ENCODE measurements around the gene VPS50. TPM values are rescaled to one million over a fixed set of nuclear protein-coding genes. Genes with fewer than 3 reads are reported as not detected.

The VPS50 gene
- total and polyA plus RNA-seq, 2 donors (not counting 1 experiment from before 2014, with no cell fraction given): 9.4 to 54.1 TPM

GRCh38 chr7:93235541-93235940, 3.4 kb downstream of the VPS50 start:
- CTCF ChIA-PET: interaction anchor here (0.8 to 4.3 kb wide), 5 partner anchors 9 to 645 kb away, joined by 3 to 23 read pairs (median 5); no protein-coding TSS in a partner anchor
- Mint-ChIP-seq H3K9me3 (ENCODE audit: insufficient read depth) (no peaks in the 10 kb centered on the region), H3K4me3 (no peak overlapping the region), H3K27ac (no peak overlapping the region), H3K27me3 (no peaks in the 10 kb centered on the region), H3K4me1 (peaks cover 15% of the 10 kb centered on the region)
- no peak overlapping the region for H3K4me3 ChIP-seq (ENCODE audit: control extremely low read depth in 1 of 5, extremely low read depth in 1 of 5, insufficient read depth in 1 of 5, low read depth in 2 of 5, low read length in 4 of 5)
- DNase-seq (no peak), ATAC-seq (ENCODE audit: low read depth) (no peak)
- TF ChIP-seq EZH2 (IDR thresholded peaks at IDR 0.05; ENCODE audit: borderline replicate concordance, insufficient read depth, low read depth, low read length, poor library complexity, severe bottlenecking): no peak
- H3K36me3 ChIP-seq (replicated peaks in 1 of 2; ENCODE audit: control extremely low read depth in 1 of 2, control insufficient read depth in 1 of 2, extremely low read depth in 1 of 2, insufficient read depth in 2 of 2, low read length in 1 of 2): peaks cover 0 to 6% of the 10 kb centered on the region in 2 experiments
- H3K9ac ChIP-seq (ENCODE audit: low read length): no peak overlapping the region
- no peak overlapping the region for H3K4me2 ChIP-seq (replicated peaks; ENCODE audit: low read depth, low read length, poor library complexity, severe bottlenecking)
- POLR2A ChIA-PET: no interaction called here
- WGBS (ENCODE audit: insufficient coverage): 100% methylated on average over 2 of the region's 2 CpGs
- H3K79me2 ChIP-seq (ENCODE audit: control insufficient read depth, insufficient read depth, low read length): peaks cover 58% of the 10 kb centered on the region
- H3K4me1 ChIP-seq (ENCODE audit: control insufficient read depth in 2 of 2, insufficient read depth in 2 of 2, low read length in 2 of 2): peaks cover 9 to 10% of the 10 kb centered on the region in 2 donors
- H4K20me1 ChIP-seq (ENCODE audit: control insufficient read depth, insufficient read depth, low read length, poor library complexity, severe bottlenecking): peaks cover 21% of the 10 kb centered on the region
- H3K27ac ChIP-seq (ENCODE audit: low read length in 2 of 2): no peak overlapping the region
- intact Hi-C loops (cut with micrococcal nuclease): loop anchor here (10.0 kb wide), 2 partner anchors 611 to 1269 kb away; partner anchors contain the start of gene CASD1
- no peak overlapping the region for H2AFZ ChIP-seq (ENCODE audit: insufficient read depth, low read depth, low read length, poor library complexity, severe bottlenecking)
- H3K27me3 ChIP-seq (replicated peaks in 1 of 4; ENCODE audit: control extremely low read depth in 1 of 4, control insufficient read depth in 3 of 4, insufficient read depth in 4 of 4, low read length in 3 of 4): no peaks in the 10 kb centered on the region
- no peaks in the 10 kb centered on the region for H3K9me3 ChIP-seq (ENCODE audit: control extremely low read depth in 1 of 3, control insufficient read depth in 2 of 3, insufficient read depth in 1 of 3, low read length in 2 of 3)

GRCh38 chr7:93238131-93238530, 6.0 kb downstream of the VPS50 start:
- Mint-ChIP-seq H3K9me3 (ENCODE audit: insufficient read depth) (no peaks in the 10 kb centered on the region), H3K4me3 (no peak overlapping the region), H3K4me1 (peaks cover 2% of the 10 kb centered on the region), H3K27ac (no peak overlapping the region), H3K27me3 (no peaks in the 10 kb centered on the region)
- ChIA-PET CTCF (no interaction called here), POLR2A (no interaction called here)
- 100% methylated on average over 2 of the region's 4 CpGs for WGBS (ENCODE audit: insufficient coverage)
- no peak for TF ChIP-seq EZH2 (IDR thresholded peaks at IDR 0.05; ENCODE audit: borderline replicate concordance, insufficient read depth, low read depth, low read length, poor library complexity, severe bottlenecking)
- no peak for TF ChIP-seq CTCF (IDR thresholded peaks at IDR 0.05)
- DNase-seq (no peak), ATAC-seq (ENCODE audit: low read depth) (no peak)
- Histone ChIP-seq H3K4me3 (ENCODE audit: control extremely low read depth in 1 of 5, extremely low read depth in 1 of 5, insufficient read depth in 1 of 5, low read depth in 2 of 5, low read length in 4 of 5) (no peak overlapping the region), H3K4me1 (ENCODE audit: control insufficient read depth in 2 of 2, insufficient read depth in 2 of 2, low read length in 2 of 2) (no peaks in the 10 kb centered on the region), H3K79me2 (ENCODE audit: control insufficient read depth, insufficient read depth, low read length) (peaks cover 48% of the 10 kb centered on the region), H3K27ac (ENCODE audit: low read length in 2 of 2) (no peak overlapping the region), H3K27me3 (replicated peaks in 1 of 4; ENCODE audit: control extremely low read depth in 1 of 4, control insufficient read depth in 3 of 4, insufficient read depth in 4 of 4, low read length in 3 of 4) (no peaks in the 10 kb centered on the region), H4K20me1 (ENCODE audit: control insufficient read depth, insufficient read depth, low read length, poor library complexity, severe bottlenecking) (peaks cover 21% of the 10 kb centered on the region), H3K9ac (ENCODE audit: low read length) (no peak overlapping the region), H2AFZ (ENCODE audit: insufficient read depth, low read depth, low read length, poor library complexity, severe bottlenecking) (no peak overlapping the region), H3K36me3 (replicated peaks in 1 of 2; ENCODE audit: control extremely low read depth in 1 of 2, control insufficient read depth in 1 of 2, extremely low read depth in 1 of 2, insufficient read depth in 2 of 2, low read length in 1 of 2) (peaks cover 0 to 13% of the 10 kb centered on the region in 2 experiments), H3K4me2 (replicated peaks; ENCODE audit: low read depth, low read length, poor library complexity, severe bottlenecking) (no peak overlapping the region), H3K9me3 (ENCODE audit: control extremely low read depth in 1 of 3, control insufficient read depth in 2 of 3, insufficient read depth in 1 of 3, low read length in 2 of 3) (no peaks in the 10 kb centered on the region)
- intact Hi-C loops (cut with micrococcal nuclease): loop anchor here (10.0 kb wide), 2 partner anchors 613 to 1267 kb away; partner anchors contain the start of gene CASD1
